ENCODE data around the gene ATP6V0C. TPM values are rescaled to one million over a fixed set of nuclear protein-coding genes. Genes with fewer than 3 reads are reported as not detected.

ATP6V0C gene
- total RNA-seq, 4 donors from 2014 or later, result 22.1 to 84.2 (median 56.2) TPM

- H3K9me3 ChIP-seq, result no peaks in the 10 kb centered on the region
- in situ Hi-C loops (cut with MboI; ENCODE audit: low sequenced_read_pairs in 4 of 4), result loop anchor here in 3 of 4 donors (5.0 to 25.0 kb wide), 3 partner anchors 147 to 157 kb away; partner anchors contain the start of gene ABCA3 (in 2 of the 3)
- ATAC-seq (no peak), DNase-seq (no peak)
- H3K4me3 ChIP-seq, result no peak overlapping the region
- H3K4me1 ChIP-seq, result peaks cover 21 to 28% of the 10 kb centered on the region in 2 donors
- H3K27me3 ChIP-seq, result no peaks in the 10 kb centered on the region
- TF ChIP-seq CTCF (IDR thresholded peaks at IDR 0.05 in 4 of 5, conservative IDR thresholded peaks at IDR 0.05 in 1 of 5) (no peak), POLR2A (IDR thresholded peaks at IDR 0.05) (no peak)
- intact Hi-C loops (cut with DNase I; ENCODE audit: low total_unique reads), result loop anchor here (5.0 kb wide), 1 partner anchor 32 kb away; the partner anchor contains the start of gene TEDC2
- no peaks in the 10 kb centered on the region for H3K36me3 ChIP-seq
- no peak overlapping the region for H3K27ac ChIP-seq
Measured at GRCh38 chr16:2494616-2495015, 19.1 kb upstream of the ATP6V0C start.

- Histone ChIP-seq H3K27me3 (no peaks in the 10 kb centered on the region), H3K4me3 (no peak overlapping the region), H3K9me3 (no peaks in the 10 kb centered on the region), H3K36me3 (no peaks in the 10 kb centered on the region), H3K4me1 (peaks cover 21 to 29% of the 10 kb centered on the region in 2 donors), H3K27ac (no peak overlapping the region)
- no peak for TF ChIP-seq POLR2A (IDR thresholded peaks at IDR 0.05)
- no peak for TF ChIP-seq CTCF (IDR thresholded peaks at IDR 0.05 in 4 of 5, conservative IDR thresholded peaks at IDR 0.05 in 1 of 5)
- ATAC-seq (no peak), DNase-seq (no peak)
- intact Hi-C loops (cut with DNase I; ENCODE audit: low total_unique reads), result loop anchor here (5.0 kb wide), 1 partner anchor 33 kb away; the partner anchor contains the start of gene TEDC2
- in situ Hi-C loops (cut with MboI; ENCODE audit: low sequenced_read_pairs in 4 of 4), result loop anchor here in 2 of 4 donors (10.0 to 25.0 kb wide), 2 partner anchors 150 to 158 kb away; partner anchors contain the start of gene ABCA3 (in 2 of the 2)
Measured at GRCh38 chr16:2495041-2495440, 18.7 kb upstream of the ATP6V0C start.

GRCh38 chr16:2496223-2497115 is 17.3 kb upstream of the ATP6V0C start:
- Histone ChIP-seq H3K27ac (peak overlapping the region in 2 of 4 donors; percentile 46 to 71), H3K9me3 (no peaks in the 10 kb centered on the region), H3K4me1 (peaks cover 24 to 32% of the 10 kb centered on the region in 2 donors), H3K4me3 (no peak overlapping the region), H3K36me3 (no peaks in the 10 kb centered on the region), H3K27me3 (no peaks in the 10 kb centered on the region)
- intact Hi-C loops (cut with DNase I; ENCODE audit: low total_unique reads), result loop anchor here (5.0 kb wide), 1 partner anchor 34 kb away; the partner anchor contains the start of gene TEDC2
- in situ Hi-C loops (cut with MboI; ENCODE audit: low sequenced_read_pairs in 4 of 4), result loop anchor here in 2 of 4 donors (10.0 to 25.0 kb wide), 2 partner anchors 152 to 159 kb away; partner anchors contain the start of gene ABCA3 (in 2 of the 2)
- no peak for DNase-seq
- no peak for ATAC-seq
- TF ChIP-seq POLR2A (IDR thresholded peaks at IDR 0.05) (no peak), CTCF (IDR thresholded peaks at IDR 0.05 in 4 of 5, conservative IDR thresholded peaks at IDR 0.05 in 1 of 5) (no peak)

GRCh38 chr16:2497116-2497630 is 16.6 kb upstream of the ATP6V0C start:
- Histone ChIP-seq H3K4me3 (no peak overlapping the region), H3K36me3 (no peaks in the 10 kb centered on the region), H3K4me1 (peaks cover 30 to 36% of the 10 kb centered on the region in 2 donors), H3K9me3 (no peaks in the 10 kb centered on the region), H3K27me3 (no peaks in the 10 kb centered on the region), H3K27ac (peak overlapping the region in 3 of 4 donors; percentile 11 to 71 (median 46))
- DNase-seq (peak in 1 of 2 donors; percentile 81), ATAC-seq (peak; percentile 16 to 77)
- no peak for TF ChIP-seq CTCF (IDR thresholded peaks at IDR 0.05 in 4 of 5, conservative IDR thresholded peaks at IDR 0.05 in 1 of 5)
- TF ChIP-seq POLR2A (IDR thresholded peaks at IDR 0.05), result no peak
- in situ Hi-C loops (cut with MboI; ENCODE audit: low sequenced_read_pairs in 4 of 4) (loop anchor here in 2 of 4 donors (10.0 to 25.0 kb wide), 2 partner anchors 152 to 160 kb away; partner anchors contain the start of gene ABCA3 (in 2 of the 2)), intact Hi-C loops (cut with DNase I; ENCODE audit: low total_unique reads) (loop anchor here (5.0 kb wide), 1 partner anchor 35 kb away; the partner anchor contains the start of gene TEDC2)

Measured in gastrocnemius medialis (tissue), 4 donors.